GM12878 (cell line): ENCODE results near the gene TGFBI. TPM values are rescaled to one million over a fixed set of nuclear protein-coding genes. Genes with fewer than 3 reads are reported as not detected.

ENCODE experiments used
- ATAC-seq: fragments of 200-7000 bp; cut with Tn5 transposase; 3 replicates; pipeline ENCODE4 v1.9.1; 2020; ENCODE audit warnings: mild to moderate bottlenecking, moderate library complexity
- BruUV-seq: library from RNA; stranded (reverse); fragments of 400-500 nt; replicated peaks from 2 replicates; lab custom pipeline; 2021; lab: Mats Ljungman, UMichigan
- CTCF ChIA-PET: fragments of 300-600 bp; sonication (Branson Sonifier 250); formaldehyde crosslinking; extraction: SDS; loops from one replicate; lab custom pipeline; 2021; ENCODE audit warnings: inconsistent platforms; lab: Yijun Ruan, JAX
- POLR2A ChIA-PET: fragments of 350-600 bp; formaldehyde crosslinking; extraction: SDS; loops from one replicate; lab custom pipeline; 2021; ENCODE audit warnings: inconsistent platforms; lab: Charles Lee
- RAD21 ChIA-PET: fragments of 300-600 bp; sonication (Branson Sonifier 250); formaldehyde crosslinking; loops from one replicate; lab custom pipeline; 2023; ENCODE audit warnings: antibody characterized with exemption; ENCODE audit not compliant: unreplicated experiment; lab: Charles Lee
- SMC1A ChIA-PET: fragments of 300-600 bp; sonication (Branson Sonifier 250); formaldehyde crosslinking; loops from one replicate; lab custom pipeline; 2023; ENCODE audit not compliant: unreplicated experiment, uncharacterized antibody; lab: Charles Lee
- DNase-seq: peaks from one replicate; pipeline ENCODE4 v3.0.0-alpha.2; 2011; ENCODE audit warnings: low read depth, low spot score
- FAIRE-seq: peaks from 3 replicates; lab custom pipeline; 2011; peaks lifted over from hg19 to GRCh38; lab: Jason Lieb, UNC
- H2AFZ ChIP-seq: 2 replicates; pipeline ENCODE4 v1.6.0; 2011; ENCODE audit warnings: low read depth, low read length, control low read depth; ENCODE audit not compliant: control insufficient read depth
- H3K27ac ChIP-seq: 2 replicates; pipeline ENCODE4 v1.5.1; 2011; ENCODE audit warnings: control low read depth; ENCODE audit not compliant: control insufficient read depth, insufficient read depth
- H3K27me3 ChIP-seq, 2 experiments: replicated peaks in 1 of 2; 2 replicates each; pipeline versions ENCODE4 v1.6.0 to v1.6.1; 2011; ENCODE audit warnings: low read length in 1 of 2; ENCODE audit not compliant: control insufficient read depth in 2 of 2, insufficient read depth in 2 of 2
- H3K36me3 ChIP-seq, 2 experiments: 2 replicates each; pipeline ENCODE4 v1.5.1; 2011; ENCODE audit warnings: low read length in 1 of 2; ENCODE audit not compliant: control insufficient read depth in 2 of 2, insufficient read depth in 2 of 2
- H3K4me1 ChIP-seq: 2 replicates; pipeline ENCODE4 v1.6.1; 2011; ENCODE audit warnings: mild to moderate bottlenecking, low read length, moderate library complexity, mixed read lengths; ENCODE audit not compliant: control insufficient read depth, insufficient read depth
- H3K4me2 ChIP-seq: 2 replicates; pipeline ENCODE4 v1.6.0; 2011; ENCODE audit warnings: control low read depth; ENCODE audit not compliant: control insufficient read depth, insufficient read depth
- H3K4me3 ChIP-seq: fragments of 200-600 bp; sonication (generic); 2 replicates; pipeline ENCODE4 v1.5.1; 2016
- H3K79me2 ChIP-seq: 2 replicates; pipeline ENCODE4 v1.6.0; 2011; ENCODE audit warnings: low read length; ENCODE audit not compliant: control insufficient read depth, insufficient read depth
- H3K9ac ChIP-seq: 2 replicates; pipeline ENCODE4 v1.8.0; 2011; ENCODE audit warnings: low read length, control low read depth, mixed read lengths; ENCODE audit not compliant: control insufficient read depth, insufficient read depth
- H3K9me3 ChIP-seq: replicated peaks from 3 replicates; pipeline ENCODE4 v1.5.1; 2011; ENCODE audit warnings: mild to moderate bottlenecking, low read length; ENCODE audit not compliant: control insufficient read depth, insufficient read depth
- H4K20me1 ChIP-seq: 2 replicates; pipeline ENCODE4 v1.6.0; 2011; ENCODE audit not compliant: control insufficient read depth, insufficient read depth
- BACH1 ChIP-seq: fragments of 450-650 bp; IDR thresholded peaks from 2 replicates; pipeline ENCODE4 v1.6.1; 2017; ENCODE audit warnings: mild to moderate bottlenecking, borderline replicate concordance
- CEBPB ChIP-seq, 2 experiments: fragments of 150-350 bp in 1 of 2; IDR thresholded peaks; 2 replicates each; pipeline ENCODE4 v1.6.1; 2012 to 2014; ENCODE audit warnings: low read depth in 2 of 2, low read length in 2 of 2, borderline replicate concordance in 1 of 2, inconsistent platforms in 1 of 2
- CEBPZ ChIP-seq: fragments of 150-350 bp; IDR thresholded peaks from 2 replicates; pipeline ENCODE4 v1.6.1; 2016; ENCODE audit warnings: low read depth, low read length
- POLR2AphosphoS2 ChIP-seq: IDR thresholded peaks from 2 replicates; pipeline ENCODE4 v1.6.1; 2011; ENCODE audit warnings: low read depth, mild to moderate bottlenecking, low read length, improper control_type of control experiment, moderate library complexity
- TARDBP ChIP-seq: IDR thresholded peaks from 2 replicates; pipeline ENCODE4 v1.6.1; 2016; ENCODE audit warnings: borderline replicate concordance
- TCF12 ChIP-seq: IDR thresholded peaks from 2 replicates; pipeline ENCODE4 v1.6.1; 2011; ENCODE audit warnings: low read depth, mild to moderate bottlenecking, low read length
- USF2 ChIP-seq: IDR thresholded peaks from 2 replicates; pipeline ENCODE4 v1.6.1; 2011; ENCODE audit warnings: low read depth, low read length, improper control_type of control experiment, borderline replicate concordance
- ZNF384 ChIP-seq: IDR thresholded peaks from 2 replicates; pipeline ENCODE4 v1.6.1; 2012; ENCODE audit warnings: low read depth, mild to moderate bottlenecking, low read length, improper control_type of control experiment, borderline replicate concordance
- WGBS: methylation state at CpG from one replicate; pipeline ENCODE4 v1.1.6; 2016; ENCODE audit warnings: low lambda C conversion rate; ENCODE audit not compliant: insufficient replicate concordance, insufficient coverage; ENCODE audit errors: missing lambda C conversion rate; 5-methylcytosine and 5-hydroxymethylcytosine counted together
- in situ Hi-C: fragments of 300-500 bp; cut with MboI; formaldehyde crosslinking; loops from 9 replicates; pipeline ENCODE4 v1.14.3; 2018; ENCODE audit warnings: mixed read lengths
- intact Hi-C: fragments of 100-400 bp; cut with micrococcal nuclease; formaldehyde crosslinking; loops from one replicate; pipeline ENCODE4 v1.14.2; 2022; ENCODE audit not compliant: unreplicated experiment
- polyA plus RNA-seq, 11 experiments: library from polyadenylated mRNA; depleted of rRNA in 4 of 11; unstranded in 6 of 11; stranded (reverse) in 5 of 11; fragments of >200 nt; fragmentation: Nextera tagmentation in 4 of 11; fragmentation: Illumina TruSeq in 1 of 11; extraction: Ambion mirVana in 4 of 11; extraction: Trizol in 1 of 11; gene quantifications; 1 replicate in 1 of 11; 2 replicates in 10 of 11; pipeline versions ENCODE4 v1.2.1 to v1.2.3, GENCODE V29; 2011 to 2016; ENCODE audit warnings: inconsistent platforms in 2 of 11, missing spikeins in 2 of 11, low read depth in 1 of 11
- total RNA-seq, 4 experiments: library from RNA; depleted of rRNA in 3 of 4; stranded (reverse); fragments of >200 nt in 3 of 4; fragmentation: Illumina TruSeq in 1 of 4; extraction: Trizol in 1 of 4; gene quantifications; 2 replicates each; pipeline versions ENCODE4 v1.2.1 to v1.2.3, GENCODE V29; 2013 to 2021
- TF ChIP-seq, protein P1 (sequence below): fragments of 450-650 bp; formaldehyde crosslinking; IDR thresholded peaks from 2 replicates; pipeline ENCODE4 v1.4.0; 2020; ENCODE audit warnings: mild to moderate bottlenecking, moderate library complexity
- TF ChIP-seq, protein P2 (sequence below): IDR thresholded peaks from 2 replicates; pipeline ENCODE4 v1.6.1; 2012; ENCODE audit warnings: low read depth, low read length, improper control_type of control experiment
- TF ChIP-seq, protein P3 (sequence below): fragments of 450-650 bp; IDR thresholded peaks from 2 replicates; pipeline ENCODE4 v1.6.1; 2018; ENCODE audit warnings: borderline replicate concordance, mild to moderate bottlenecking; ENCODE audit not compliant: partially characterized antibody

The TGFBI gene
- total and polyA plus RNA-seq, 10 of the 15 experiments (the other 5 are each of a cell fraction or from before 2014, with no cell fraction given), result 0.12 to 1.8 (median 0.19) TPM

- TF ChIP-seq, protein P1, sequence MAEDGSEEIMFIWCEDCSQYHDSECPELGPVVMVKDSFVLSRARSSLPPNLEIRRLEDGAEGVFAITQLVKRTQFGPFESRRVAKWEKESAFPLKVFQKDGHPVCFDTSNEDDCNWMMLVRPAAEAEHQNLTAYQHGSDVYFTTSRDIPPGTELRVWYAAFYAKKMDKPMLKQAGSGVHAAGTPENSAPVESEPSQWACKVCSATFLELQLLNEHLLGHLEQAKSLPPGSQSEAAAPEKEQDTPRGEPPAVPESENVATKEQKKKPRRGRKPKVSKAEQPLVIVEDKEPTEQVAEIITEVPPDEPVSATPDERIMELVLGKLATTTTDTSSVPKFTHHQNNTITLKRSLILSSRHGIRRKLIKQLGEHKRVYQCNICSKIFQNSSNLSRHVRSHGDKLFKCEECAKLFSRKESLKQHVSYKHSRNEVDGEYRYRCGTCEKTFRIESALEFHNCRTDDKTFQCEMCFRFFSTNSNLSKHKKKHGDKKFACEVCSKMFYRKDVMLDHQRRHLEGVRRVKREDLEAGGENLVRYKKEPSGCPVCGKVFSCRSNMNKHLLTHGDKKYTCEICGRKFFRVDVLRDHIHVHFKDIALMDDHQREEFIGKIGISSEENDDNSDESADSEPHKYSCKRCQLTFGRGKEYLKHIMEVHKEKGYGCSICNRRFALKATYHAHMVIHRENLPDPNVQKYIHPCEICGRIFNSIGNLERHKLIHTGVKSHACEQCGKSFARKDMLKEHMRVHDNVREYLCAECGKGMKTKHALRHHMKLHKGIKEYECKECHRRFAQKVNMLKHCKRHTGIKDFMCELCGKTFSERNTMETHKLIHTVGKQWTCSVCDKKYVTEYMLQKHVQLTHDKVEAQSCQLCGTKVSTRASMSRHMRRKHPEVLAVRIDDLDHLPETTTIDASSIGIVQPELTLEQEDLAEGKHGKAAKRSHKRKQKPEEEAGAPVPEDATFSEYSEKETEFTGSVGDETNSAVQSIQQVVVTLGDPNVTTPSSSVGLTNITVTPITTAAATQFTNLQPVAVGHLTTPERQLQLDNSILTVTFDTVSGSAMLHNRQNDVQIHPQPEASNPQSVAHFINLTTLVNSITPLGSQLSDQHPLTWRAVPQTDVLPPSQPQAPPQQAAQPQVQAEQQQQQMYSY (CRISPR knock-in tag), result no peak
- TF ChIP-seq, protein P2, sequence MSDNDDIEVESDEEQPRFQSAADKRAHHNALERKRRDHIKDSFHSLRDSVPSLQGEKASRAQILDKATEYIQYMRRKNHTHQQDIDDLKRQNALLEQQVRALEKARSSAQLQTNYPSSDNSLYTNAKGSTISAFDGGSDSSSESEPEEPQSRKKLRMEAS, result no peak
- TF ChIP-seq, protein P3, sequence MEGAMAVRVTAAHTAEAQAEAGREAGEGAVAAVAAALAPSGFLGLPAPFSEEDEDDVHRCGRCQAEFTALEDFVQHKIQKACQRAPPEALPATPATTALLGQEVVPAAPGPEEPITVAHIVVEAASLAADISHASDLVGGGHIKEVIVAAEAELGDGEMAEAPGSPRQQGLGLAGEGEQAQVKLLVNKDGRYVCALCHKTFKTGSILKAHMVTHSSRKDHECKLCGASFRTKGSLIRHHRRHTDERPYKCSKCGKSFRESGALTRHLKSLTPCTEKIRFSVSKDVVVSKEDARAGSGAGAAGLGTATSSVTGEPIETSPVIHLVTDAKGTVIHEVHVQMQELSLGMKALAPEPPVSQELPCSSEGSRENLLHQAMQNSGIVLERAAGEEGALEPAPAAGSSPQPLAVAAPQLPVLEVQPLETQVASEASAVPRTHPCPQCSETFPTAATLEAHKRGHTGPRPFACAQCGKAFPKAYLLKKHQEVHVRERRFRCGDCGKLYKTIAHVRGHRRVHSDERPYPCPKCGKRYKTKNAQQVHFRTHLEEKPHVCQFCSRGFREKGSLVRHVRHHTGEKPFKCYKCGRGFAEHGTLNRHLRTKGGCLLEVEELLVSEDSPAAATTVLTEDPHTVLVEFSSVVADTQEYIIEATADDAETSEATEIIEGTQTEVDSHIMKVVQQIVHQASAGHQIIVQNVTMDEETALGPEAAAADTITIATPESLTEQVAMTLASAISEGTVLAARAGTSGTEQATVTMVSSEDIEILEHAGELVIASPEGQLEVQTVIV, result no peak
- TF ChIP-seq BACH1, result no peak
These were observed 13.9 kb downstream of the TGFBI start (continued) for GRCh38 chr5:136042665-136043121.

- H3K9ac ChIP-seq, result no peak overlapping the region
- H3K79me2 ChIP-seq, result no peaks in the 10 kb centered on the region
- WGBS, result 28% methylated on average over 2 of the region's 2 CpGs
- in situ Hi-C loops, result no loop called here
- H3K4me1 ChIP-seq, result no peaks in the 10 kb centered on the region
- H3K36me3 ChIP-seq, result no peaks in the 10 kb centered on the region
- DNase-seq (no peak), FAIRE-seq (no peak), ATAC-seq (no peak)
- H3K27ac ChIP-seq, result no peak overlapping the region
- ChIA-PET POLR2A (interaction anchor here (0.5 kb wide), 1 partner anchor 55 kb away, joined by 3 read pairs; no protein-coding TSS in a partner anchor), RAD21 (no interaction called here), CTCF (interaction anchor here (1.6 kb wide), 1 partner anchor 38 kb away, joined by 3 read pairs; no protein-coding TSS in a partner anchor), SMC1A (interaction anchor here (3.0 kb wide), 1 partner anchor 11 kb away, joined by 14 read pairs; no protein-coding TSS in a partner anchor)
- no peaks in the 10 kb centered on the region for H4K20me1 ChIP-seq
- no TSS peak for BruUV-seq
- H3K4me2 ChIP-seq, result no peak overlapping the region
- H3K27me3 ChIP-seq, result peaks cover 0 to 2% of the 10 kb centered on the region in 2 experiments; a peak in 1 of 4 replicates
- H2AFZ ChIP-seq, result no peak overlapping the region
- H3K4me3 ChIP-seq, result no peak overlapping the region
- intact Hi-C loops, result no loop called here
- H3K9me3 ChIP-seq, result no peaks in the 10 kb centered on the region; the same call in 1 of the 3 replicates
- no peak for TF ChIP-seq ZNF384
- TF ChIP-seq USF2, result no peak
- TF ChIP-seq TCF12, result no peak
- TF ChIP-seq CEBPZ, result no peak
- no peak for TF ChIP-seq CEBPB (IDR thresholded peaks at IDR 0.05; ENCODE audit: borderline replicate concordance in 1 of 2, low read depth in 2 of 2, low read length in 2 of 2)
- TF ChIP-seq TARDBP, result no peak
- no peak for TF ChIP-seq POLR2AphosphoS2
These were observed 14.8 kb downstream of the TGFBI start for GRCh38 chr5:136043551-136043950.
